ENCODE results near the gene B3GAT1.
"Not testable (repeated sequence)": the region's sequence is repeated elsewhere in the genome, so short reads cannot be mapped to it uniquely, and the experiment has no call there.

B3GAT1 gene

GRCh38 chr11:134412203-134413042 lies at the start of gene B3GAT1:
Gene B3GAT1, minus strand, starts transcription at chr11:134412242. Its CDS starts 24,583 bp downstream, at chr11:134387659.
- peak; percentile 27 for DNase-seq

GRCh38 chr11:134461621-134462020 lies 49.6 kb upstream of the B3GAT1 start:
- DNase-seq, result no peak

DNA sequence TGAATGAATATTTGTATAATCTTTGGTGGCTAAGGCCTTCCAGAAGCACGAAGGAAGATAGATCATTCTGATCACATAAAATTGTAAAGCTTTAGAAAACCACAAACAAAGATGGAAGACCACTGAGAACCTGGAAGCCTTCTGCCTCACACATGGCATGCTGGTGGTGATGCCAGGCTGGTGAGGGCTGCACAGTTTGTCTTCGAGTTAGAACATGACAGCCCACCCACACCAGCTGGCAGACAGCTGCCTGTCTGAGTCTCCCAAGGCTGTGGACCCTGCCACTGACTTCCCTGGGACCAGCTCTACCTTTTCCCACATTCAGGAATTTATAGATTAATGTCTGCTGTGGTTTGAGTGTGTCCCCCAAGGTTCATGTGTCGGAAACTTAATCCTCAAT lies 48.8 kb upstream of the B3GAT1 start:
- no peak for DNase-seq

DNA sequence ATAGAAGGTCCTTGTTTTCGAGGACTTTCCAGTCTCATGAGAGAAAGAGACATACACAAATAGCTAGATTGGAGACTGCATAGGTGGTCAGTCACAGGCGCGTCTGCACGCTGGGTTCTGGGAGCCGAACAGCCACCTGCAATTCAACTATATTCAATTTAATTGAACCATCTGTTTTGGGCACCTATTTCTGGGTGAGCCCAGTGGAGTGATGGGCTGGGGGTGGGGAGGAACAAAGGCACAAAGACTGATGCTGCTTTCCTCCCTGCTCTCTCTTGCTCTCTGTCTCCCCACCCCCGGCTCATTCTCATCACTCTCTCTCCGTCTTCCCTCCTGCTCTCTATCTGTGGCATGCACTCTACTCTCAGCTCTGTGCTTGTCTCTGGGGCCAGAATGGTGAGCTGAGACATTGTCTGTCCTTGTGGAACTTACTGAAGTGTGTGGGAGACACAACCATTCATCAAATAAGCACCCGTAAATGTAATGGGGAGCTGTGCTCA lies 48.1 kb upstream of the B3GAT1 start:
- DNase-seq, result no peak

DNA sequence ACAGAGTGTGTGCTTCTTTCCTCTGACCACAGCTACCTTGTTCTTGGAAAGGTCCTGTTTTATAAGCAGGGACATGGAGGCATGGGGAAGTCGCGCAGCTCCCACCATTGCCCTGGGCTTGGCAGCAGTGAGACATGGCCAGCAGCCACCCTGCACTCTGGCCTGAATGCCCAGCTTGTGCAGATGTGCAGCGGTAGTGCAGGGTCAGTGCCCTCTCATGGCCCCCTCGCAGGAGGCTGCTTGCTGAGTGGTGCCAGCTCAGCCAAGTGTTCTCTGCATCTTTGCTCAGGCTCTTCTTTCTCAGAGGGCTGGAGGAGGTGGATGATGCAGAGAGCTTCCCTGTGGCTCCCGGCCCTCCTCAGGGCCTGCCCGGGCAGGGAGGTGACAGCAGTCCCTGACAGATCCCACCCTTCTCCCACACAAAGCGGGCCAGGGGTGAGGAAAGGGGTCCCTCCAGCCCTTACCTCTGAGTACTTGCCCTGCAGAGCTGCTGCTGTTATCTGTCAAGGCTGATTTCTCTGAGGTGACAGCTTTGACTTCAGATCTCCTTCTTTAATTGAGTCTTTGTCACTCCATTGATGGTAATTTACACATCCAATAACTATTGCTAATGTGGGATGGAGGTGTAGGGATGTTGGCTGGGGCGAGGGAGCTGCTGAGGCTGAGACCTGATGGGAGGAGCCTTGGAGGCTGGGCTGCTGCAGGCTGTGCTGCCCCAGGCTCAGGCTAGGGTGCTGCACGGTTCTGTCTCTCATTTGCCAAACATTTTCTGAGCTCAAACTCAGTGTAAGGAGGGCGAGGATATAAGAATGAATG lies 47.4 kb upstream of the B3GAT1 start:
- DNase-seq, result no peak

GRCh38 chr11:134457411-134458007 lies 45.5 kb upstream of the B3GAT1 start:
- DNase-seq, result not testable (repeated sequence)

GRCh38 chr11:134455516-134455915 lies 43.5 kb upstream of the B3GAT1 start:
- no peak for DNase-seq

GRCh38 chr11:134454146-134454690 lies 42.2 kb upstream of the B3GAT1 start:
- DNase-seq, result no peak

- no peak for DNase-seq
Measured at GRCh38 chr11:134453441-134453840, 41.4 kb upstream of the B3GAT1 start.

- DNase-seq, result no peak
Measured at GRCh38 chr11:134452838-134453155, 40.8 kb upstream of the B3GAT1 start.

DNA sequence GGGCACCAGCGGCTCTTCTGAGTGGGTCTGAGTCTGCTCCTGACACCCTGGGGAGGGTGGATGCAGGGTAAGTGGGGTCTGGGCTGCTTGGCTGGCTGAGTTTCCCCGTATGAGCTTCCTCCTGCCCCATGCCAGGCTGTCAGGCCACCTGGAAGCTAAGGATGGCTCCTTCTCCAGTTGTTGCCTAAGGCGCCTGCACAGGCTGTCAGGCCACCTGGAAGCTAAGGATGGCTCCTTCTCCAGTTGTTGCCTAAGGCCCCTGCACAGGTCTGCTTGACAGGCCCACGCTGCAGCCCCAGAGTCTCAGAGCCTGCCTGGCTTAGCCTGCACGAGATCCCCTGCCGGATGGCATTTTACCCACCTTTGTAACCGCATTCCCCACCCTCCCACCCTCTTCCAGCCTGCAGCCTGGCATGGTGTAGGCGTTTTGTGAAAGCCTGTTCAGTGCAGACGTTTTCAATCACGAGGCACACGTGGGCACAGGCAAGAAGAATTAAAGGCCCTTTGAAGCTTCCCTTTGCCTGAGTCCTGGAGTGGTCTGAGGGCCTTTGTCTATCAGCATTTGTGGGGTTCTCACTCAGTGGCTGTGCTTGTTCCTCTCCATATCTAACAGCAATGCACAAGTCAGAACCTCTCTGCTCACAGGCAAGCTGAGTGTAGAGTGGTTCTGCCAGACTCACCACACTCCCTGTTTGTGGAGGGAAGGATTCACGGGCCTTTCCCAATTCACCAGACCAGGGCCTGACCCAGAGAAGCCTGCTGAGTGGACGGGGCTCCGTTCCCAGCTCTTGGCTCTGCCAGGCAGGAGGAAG lies 40.2 kb upstream of the B3GAT1 start:
- DNase-seq, result no peak

DNA sequence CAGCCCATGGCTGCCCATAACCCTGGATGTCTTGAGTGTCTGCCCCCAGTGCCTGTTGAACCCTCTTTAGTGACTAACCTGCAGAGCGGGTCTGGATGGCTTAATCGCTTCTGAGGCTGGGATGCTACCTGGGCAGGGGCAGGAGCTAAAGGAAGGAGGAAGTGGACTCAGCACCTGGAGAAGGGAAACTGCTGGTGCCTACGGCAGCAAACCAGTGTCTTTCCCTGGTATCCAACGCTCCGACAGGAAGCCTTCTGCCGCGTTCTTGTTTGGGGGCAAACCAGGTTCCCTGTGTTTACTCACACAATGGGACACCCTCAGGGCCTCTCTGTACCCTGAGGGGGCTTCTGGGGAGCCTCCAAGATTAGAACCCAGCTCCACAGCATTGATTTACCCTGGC lies 38.1 kb upstream of the B3GAT1 start:
- DNase-seq, result no peak

DNA sequence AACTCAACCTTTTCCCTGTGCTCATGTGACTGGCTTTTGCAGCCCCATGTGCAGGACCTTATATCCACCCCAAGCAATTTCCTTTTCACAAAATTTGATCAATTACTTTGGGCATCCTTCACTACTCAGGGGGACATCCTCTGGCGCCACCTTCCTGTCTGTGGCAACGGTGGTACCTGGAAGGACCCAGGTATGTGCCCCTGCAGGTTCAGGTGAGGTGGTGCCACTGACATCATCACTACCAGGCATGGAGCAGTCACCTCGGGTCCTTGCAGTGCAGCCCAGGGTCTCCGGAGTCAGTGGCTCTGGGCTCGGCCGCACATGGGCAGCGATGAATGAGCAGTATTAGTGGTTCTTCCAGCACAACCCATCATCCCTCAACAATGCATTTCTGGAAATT lies 37.7 kb upstream of the B3GAT1 start:
- no peak for DNase-seq

GRCh38 chr11:134449051-134449450 lies 37.0 kb upstream of the B3GAT1 start:
- DNase-seq, result no peak

DNA sequence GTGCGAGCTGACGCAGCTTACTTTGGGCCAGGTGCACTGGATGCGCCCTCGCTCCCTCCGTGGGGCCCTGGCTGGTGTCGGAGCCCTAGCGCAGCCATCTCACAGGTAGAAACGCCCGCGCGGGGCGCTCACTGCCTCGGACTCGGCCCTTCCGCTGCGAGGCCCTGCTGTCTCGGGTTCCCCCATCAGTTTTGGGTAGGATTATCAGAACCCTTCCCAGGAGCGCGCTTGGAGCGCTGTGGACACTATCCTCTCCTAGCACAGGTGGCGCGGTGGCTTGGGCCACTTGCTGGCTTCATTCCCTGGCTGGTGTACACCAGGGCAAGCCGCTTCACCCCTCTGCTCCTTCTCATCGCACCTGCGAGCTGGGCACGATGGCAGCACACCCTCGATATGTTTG lies 35.7 kb upstream of the B3GAT1 start:
- DNase-seq, result no peak

- DNase-seq, result no peak
Measured at GRCh38 chr11:134445601-134446325, 33.7 kb upstream of the B3GAT1 start.

GRCh38 chr11:134444160-134445108 lies 32.4 kb upstream of the B3GAT1 start:
- DNase-seq, result not testable (repeated sequence)

GRCh38 chr11:134443246-134443645 lies 31.2 kb upstream of the B3GAT1 start:
- no peak for DNase-seq

DNA sequence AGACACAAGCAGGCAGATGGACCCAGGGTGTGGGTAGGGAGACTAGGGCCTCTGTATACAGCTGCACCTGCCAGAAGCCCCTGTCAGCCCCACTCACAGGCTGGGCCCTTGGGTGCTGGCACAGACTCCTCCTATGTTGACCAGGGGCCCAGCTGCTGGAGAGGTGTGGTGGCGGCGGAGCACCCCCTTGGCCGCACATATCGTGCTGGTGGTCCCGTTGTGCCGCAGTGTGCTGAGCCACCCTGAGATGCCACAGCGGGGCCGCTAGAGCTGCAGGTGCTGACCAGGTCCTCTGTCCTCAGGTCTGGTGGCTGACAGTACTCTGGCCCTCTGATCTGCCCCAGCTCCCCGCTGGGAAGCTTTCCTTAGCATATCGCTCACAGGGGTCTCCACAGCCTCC lies 30.2 kb upstream of the B3GAT1 start:
- DNase-seq, result no peak

DNA sequence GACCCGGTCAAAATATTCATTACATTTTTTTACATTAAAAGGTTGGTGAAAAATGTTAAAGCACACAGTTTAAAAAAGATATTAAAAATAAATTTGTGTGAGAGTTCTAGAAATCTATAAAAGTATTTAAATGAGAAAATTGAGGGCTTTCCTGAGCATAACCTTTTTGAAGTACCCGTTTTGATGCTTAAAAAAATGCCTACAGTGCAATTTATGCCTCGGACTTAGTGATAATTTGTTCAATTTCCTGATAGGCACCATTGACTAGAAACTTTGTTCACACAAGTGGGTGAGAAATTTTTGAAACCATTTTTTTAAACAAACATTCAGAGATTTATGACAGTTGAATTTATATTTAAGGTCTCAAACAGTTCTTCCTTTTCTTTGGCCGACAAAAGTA lies 29.7 kb upstream of the B3GAT1 start:
- DNase-seq, result no peak

- DNase-seq, result no peak
Measured at GRCh38 chr11:134441281-134441680, 29.2 kb upstream of the B3GAT1 start.
